Fibroblast of pulmonary artery (primary cell): Measurements from ENCODE around the gene C6orf120.

Source experiments
- DNase-seq: peaks from one replicate; pipeline ENCODE4 v3.0.0-alpha.2; 2010; ENCODE audit warnings: low read depth
- H3K4me3 ChIP-seq: replicated peaks from 2 replicates; pipeline ENCODE4 v1.5.1; 2011; ENCODE audit warnings: low read depth, mild to moderate bottlenecking, control low read depth, low read length, moderate library complexity
- TF ChIP-seq, protein P1 (sequence below): IDR thresholded peaks from 2 replicates; pipeline ENCODE4 v1.5.1; 2011; ENCODE audit warnings: mild to moderate bottlenecking, control low read depth, low read length, inconsistent platforms; ENCODE audit errors: missing control alignments

C6orf120 gene

DNA sequence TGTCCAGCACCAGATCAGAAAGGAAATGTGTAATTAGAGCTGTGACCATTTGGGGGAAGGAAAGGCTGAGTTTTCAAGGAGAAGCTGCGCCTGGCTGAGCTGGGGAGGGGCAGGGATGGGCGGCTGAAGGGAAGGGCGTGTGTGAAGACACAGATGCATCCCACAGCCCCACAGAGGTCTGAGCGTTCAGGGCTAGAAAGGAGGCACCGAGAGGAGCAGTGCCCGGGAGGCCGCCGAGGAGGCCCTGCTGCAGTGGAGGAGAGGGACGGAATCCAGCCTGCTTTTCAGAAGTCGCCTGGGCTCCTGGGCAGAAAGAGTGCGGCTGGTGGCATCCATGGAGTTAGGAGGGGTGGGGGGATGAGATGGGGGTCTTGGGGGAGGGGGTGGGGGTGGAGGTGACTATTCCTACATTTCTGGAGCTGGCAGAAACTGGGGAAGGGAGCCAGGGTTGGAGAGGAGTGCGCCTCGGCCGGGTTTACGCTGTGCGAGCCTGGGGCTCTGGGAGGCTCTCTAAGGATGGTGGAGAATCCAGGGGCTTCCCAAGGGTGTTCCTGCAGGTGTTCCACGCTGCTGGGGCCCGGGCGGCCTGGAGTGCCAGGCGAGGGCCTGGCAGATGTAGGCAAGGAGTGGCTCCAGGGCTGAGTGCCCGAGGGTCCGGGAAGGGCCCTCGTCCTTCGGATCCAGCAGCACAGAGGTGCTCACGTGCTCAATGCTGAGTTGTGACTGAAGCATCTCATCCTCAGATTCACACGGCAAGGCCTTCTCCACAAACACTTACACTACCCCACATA, 41.9 kb upstream of the C6orf120 start:
- no peak overlapping the region for H3K4me3 ChIP-seq
- no peak for DNase-seq
- TF ChIP-seq, protein P1, sequence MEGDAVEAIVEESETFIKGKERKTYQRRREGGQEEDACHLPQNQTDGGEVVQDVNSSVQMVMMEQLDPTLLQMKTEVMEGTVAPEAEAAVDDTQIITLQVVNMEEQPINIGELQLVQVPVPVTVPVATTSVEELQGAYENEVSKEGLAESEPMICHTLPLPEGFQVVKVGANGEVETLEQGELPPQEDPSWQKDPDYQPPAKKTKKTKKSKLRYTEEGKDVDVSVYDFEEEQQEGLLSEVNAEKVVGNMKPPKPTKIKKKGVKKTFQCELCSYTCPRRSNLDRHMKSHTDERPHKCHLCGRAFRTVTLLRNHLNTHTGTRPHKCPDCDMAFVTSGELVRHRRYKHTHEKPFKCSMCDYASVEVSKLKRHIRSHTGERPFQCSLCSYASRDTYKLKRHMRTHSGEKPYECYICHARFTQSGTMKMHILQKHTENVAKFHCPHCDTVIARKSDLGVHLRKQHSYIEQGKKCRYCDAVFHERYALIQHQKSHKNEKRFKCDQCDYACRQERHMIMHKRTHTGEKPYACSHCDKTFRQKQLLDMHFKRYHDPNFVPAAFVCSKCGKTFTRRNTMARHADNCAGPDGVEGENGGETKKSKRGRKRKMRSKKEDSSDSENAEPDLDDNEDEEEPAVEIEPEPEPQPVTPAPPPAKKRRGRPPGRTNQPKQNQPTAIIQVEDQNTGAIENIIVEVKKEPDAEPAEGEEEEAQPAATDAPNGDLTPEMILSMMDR, result no peak

DNA sequence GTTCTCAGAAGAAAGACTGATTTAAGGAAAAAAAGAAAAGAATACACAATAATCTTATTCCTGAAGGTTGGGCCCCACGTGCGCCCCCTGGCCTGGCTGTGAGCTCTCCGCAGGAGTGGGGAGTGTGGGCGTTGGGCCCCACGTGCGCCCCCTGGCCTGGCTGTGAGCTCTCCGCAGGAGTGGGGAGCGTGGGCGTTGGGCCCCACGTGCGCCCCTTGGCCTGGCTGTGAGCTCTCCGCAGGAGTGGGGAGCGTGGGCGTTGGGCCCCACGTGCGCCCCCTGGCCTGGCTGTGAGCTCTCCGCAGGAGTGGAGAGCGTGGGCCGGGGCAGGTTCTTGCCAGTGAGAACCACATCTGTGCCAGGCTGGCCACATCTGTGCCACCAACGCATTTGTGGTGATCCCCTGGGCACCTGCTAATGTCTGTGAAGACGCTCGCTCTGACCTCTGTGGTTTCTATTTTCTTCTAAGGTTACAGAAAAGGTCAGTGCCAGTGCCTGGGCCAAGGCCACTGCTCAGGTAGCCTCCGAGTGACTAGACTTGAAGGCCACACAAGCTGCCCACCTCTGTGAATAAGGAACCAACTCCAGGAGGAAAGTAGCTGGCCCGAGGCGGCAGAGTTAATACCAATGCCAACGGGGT, 41.1 kb upstream of the C6orf120 start:
- TF ChIP-seq, protein P1, result no peak
- no peak overlapping the region for H3K4me3 ChIP-seq
- DNase-seq, result no peak

DNA sequence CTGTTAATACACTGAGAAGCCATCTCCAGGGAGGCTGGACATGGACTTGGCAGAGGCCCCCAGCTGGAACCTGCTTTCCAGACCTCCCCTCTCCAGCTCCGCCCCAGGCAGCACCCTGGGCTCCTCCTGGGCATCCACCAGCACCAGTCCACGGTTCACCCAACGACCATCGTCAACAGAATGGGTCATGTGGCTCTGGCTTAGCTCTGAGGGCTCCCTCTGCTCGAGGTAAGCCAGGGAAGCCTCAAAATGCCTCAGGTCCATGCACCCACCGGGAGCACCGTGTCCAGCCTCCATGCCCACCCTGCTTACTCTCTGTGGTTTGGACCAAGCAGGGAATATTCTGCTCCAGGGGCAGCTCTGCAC, 40.6 kb upstream of the C6orf120 start:
- TF ChIP-seq, protein P1, result no peak
- H3K4me3 ChIP-seq, result no peak overlapping the region

DNA sequence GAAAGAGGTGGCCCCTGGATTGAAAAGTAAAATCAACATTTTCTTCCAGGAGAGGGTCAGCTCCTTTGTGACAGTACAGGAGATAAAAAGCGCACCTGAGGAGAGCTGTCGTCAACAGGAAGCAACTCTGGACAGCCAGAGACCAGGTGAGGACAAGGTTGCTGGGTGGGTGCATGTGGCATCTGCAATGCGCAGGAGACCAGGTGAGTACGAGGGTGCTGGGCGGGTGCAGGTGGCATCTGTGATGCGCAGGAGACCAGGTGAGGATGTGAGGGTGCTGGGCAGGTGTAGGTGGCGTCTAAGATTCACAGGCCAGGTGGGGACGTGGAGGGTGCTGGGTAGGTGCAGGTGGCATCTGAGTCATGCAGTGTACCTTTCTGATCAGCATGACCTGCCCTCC, 38.5 kb upstream of the C6orf120 start:
- no peak overlapping the region for H3K4me3 ChIP-seq
- TF ChIP-seq, protein P1, result no peak

More for the DNA sequence above, 40.6 kb upstream of the C6orf120 start:
- DNase-seq, result no peak

DNA sequence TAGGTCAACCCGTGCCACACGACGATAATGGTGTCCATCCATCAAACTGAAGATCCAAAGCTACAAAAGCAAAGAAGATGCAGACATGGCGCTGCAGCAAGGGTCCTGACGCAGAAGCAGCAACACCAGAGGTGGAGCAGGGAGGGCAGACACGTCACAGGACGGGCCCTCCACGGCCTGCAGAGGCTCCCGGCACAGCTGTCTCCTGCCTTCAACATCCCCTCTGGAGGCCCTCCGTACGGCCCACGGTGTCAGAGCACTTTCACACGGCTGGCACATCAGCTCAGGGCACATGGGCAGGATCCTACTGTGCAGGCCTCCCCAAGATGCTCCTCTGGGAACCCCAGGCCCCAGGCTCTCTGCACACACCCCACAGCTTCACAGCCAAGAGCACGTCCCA, 37.7 kb upstream of the C6orf120 start:
- no peak overlapping the region for H3K4me3 ChIP-seq
- TF ChIP-seq, protein P1, result no peak
- no peak for DNase-seq

More for the DNA sequence above, 38.5 kb upstream of the C6orf120 start:
- no peak for DNase-seq

DNA sequence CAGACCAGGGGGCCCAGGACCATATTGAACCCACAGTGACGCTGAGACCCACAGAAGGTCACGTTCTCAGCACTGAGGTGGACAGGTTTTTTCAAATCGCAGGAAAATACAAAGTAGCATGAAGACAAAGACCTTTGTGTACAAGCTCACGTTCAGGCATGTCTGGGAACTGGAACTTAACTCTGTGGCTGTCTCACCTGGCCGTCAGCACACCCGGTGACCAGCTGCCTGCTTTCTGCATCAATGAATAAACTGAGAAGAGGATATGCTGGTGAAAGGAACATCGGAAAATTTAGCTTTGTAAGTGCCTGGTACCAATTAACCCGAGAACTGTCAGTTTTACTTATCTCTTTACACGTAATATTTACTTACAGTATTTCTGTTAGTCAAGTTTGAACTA, 36.6 kb upstream of the C6orf120 start:
- TF ChIP-seq, protein P1, result no peak
- no peak for DNase-seq
- no peak overlapping the region for H3K4me3 ChIP-seq
